HCT116 (cell line): ENCODE measurements around the gene SH3BP4. TPM values are rescaled to one million over a fixed set of nuclear protein-coding genes. Genes with fewer than 3 reads are reported as not detected.
A peak's percentile ranks its signal among the peaks of the same experiment; 100 is the strongest.

Experiments
- ATAC-seq: fragments of 200-7000 bp; cut with Tn5 transposase; 2 replicates; pipeline ENCODE4 v1.9.1; 2020; ENCODE audit warnings: mild to moderate bottlenecking, moderate library complexity
- BruUV-seq: library from RNA; stranded (reverse); fragments of 400-500 nt; replicated peaks from 2 replicates; lab custom pipeline; 2021; lab: Mats Ljungman, UMichigan
- CTCF ChIA-PET: fragments of 300-600 bp; sonication (Branson Sonifier 250); formaldehyde crosslinking; loops from one replicate; lab custom pipeline; 2021; ENCODE audit warnings: antibody characterized with exemption; lab: Charles Lee
- POLR2A ChIA-PET: fragments of 300-600, 350-600 bp; sonication (Branson Sonifier 250); formaldehyde crosslinking; loops from one replicate; lab custom pipeline; 2021; ENCODE audit warnings: antibody characterized with exemption; lab: Charles Lee
- RAD21 ChIA-PET, 2 experiments: fragments of 300-600 bp; sonication (Branson Sonifier 250); formaldehyde crosslinking; loops; one replicate each; lab custom pipeline; 2023; ENCODE audit warnings: low total read pairs in 2 of 2; ENCODE audit not compliant: uncharacterized antibody in 2 of 2, unreplicated experiment in 2 of 2, low non-redundant PET in 1 of 2; lab: Charles Lee
- DNase-seq: peaks from one replicate; pipeline ENCODE4 v3.0.0-alpha.2; 2010; ENCODE audit warnings: low read depth, low spot score
- H2AFZ ChIP-seq: fragments of 200-600 bp; shearing (Covaris generic), sonication (generic); 2 replicates; pipeline ENCODE4 v1.6.1; 2017; ENCODE audit warnings: low read depth, mixed run types, mixed read lengths, antibody characterized with exemption, low read length; ENCODE audit not compliant: poor library complexity, severe bottlenecking
- H3K27ac ChIP-seq: 2 replicates; pipeline ENCODE4 v1.5.1; 2012; ENCODE audit warnings: low read depth, low read length
- H3K27me3 ChIP-seq: fragments of 200-600 bp; sonication (generic); 2 replicates; pipeline ENCODE4 v1.6.1; 2016; ENCODE audit warnings: mixed run types, low read length, mixed read lengths; ENCODE audit not compliant: insufficient read depth
- H3K36me3 ChIP-seq, 2 experiments: fragments of 200-500 bp in 1 of 2; fragments of 200-600 bp in 1 of 2; sonication (Bioruptor generic) in 1 of 2; sonication (generic) in 1 of 2; 2 replicates each; pipeline versions ENCODE4 v1.5.1 to v1.6.1; 2014 to 2016; ENCODE audit warnings: low read length in 2 of 2, inconsistent platforms in 1 of 2, mixed read lengths in 1 of 2, mixed run types in 1 of 2; ENCODE audit not compliant: insufficient read depth in 2 of 2, control insufficient read depth in 1 of 2
- H3K4me1 ChIP-seq, 2 experiments: fragments of 200-600 bp in 1 of 2; sonication (generic) in 1 of 2; 2 replicates each; pipeline versions ENCODE4 v1.5.1 to v1.6.1; 2012 to 2017; ENCODE audit warnings: low read length in 2 of 2, inconsistent platforms in 1 of 2, mild to moderate bottlenecking in 1 of 2, mixed read lengths in 1 of 2, mixed run types in 1 of 2, moderate library complexity in 1 of 2; ENCODE audit not compliant: insufficient read depth in 2 of 2, control insufficient read depth in 1 of 2
- H3K4me2 ChIP-seq: fragments of 200-600 bp; sonication (generic); 2 replicates; pipeline ENCODE4 v1.6.1; 2017; ENCODE audit warnings: mixed run types, low read length, mixed read lengths
- H3K4me3 ChIP-seq, 2 experiments: fragments of 200-600 bp in 1 of 2; sonication (generic) in 1 of 2; replicated peaks in 1 of 2; 2 replicates each; pipeline ENCODE4 v1.5.1; 2011 to 2016; ENCODE audit warnings: low read length in 2 of 2, control low read depth in 1 of 2, low read depth in 1 of 2, mild to moderate bottlenecking in 1 of 2, mixed read lengths in 1 of 2, mixed run types in 1 of 2
- H3K79me2 ChIP-seq: fragments of 200-600 bp; sonication (generic); 2 replicates; pipeline ENCODE4 v1.6.1; 2017; ENCODE audit warnings: mild to moderate bottlenecking, mixed run types, low read length, moderate library complexity, mixed read lengths; ENCODE audit not compliant: insufficient read depth
- H3K9ac ChIP-seq: fragments of 200-600 bp; sonication (generic); 2 replicates; pipeline ENCODE4 v1.6.1; 2016; ENCODE audit warnings: low read length, mixed read lengths
- H3K9me2 ChIP-seq: fragments of 200-600 bp; sonication (generic), shearing (Covaris generic); 2 replicates; pipeline ENCODE4 v1.6.1; 2017; ENCODE audit warnings: mixed run types, mild to moderate bottlenecking, moderate library complexity; ENCODE audit not compliant: insufficient read depth
- H3K9me3 ChIP-seq, 2 experiments: fragments of 200-500 bp in 1 of 2; fragments of 200-600 bp in 1 of 2; sonication (Bioruptor generic) in 1 of 2; sonication (generic) in 1 of 2; 2 replicates each; pipeline ENCODE4 v1.6.1; 2014 to 2017; ENCODE audit warnings: low read length in 2 of 2, mixed read lengths in 2 of 2, inconsistent platforms in 1 of 2, low read depth in 1 of 2, mild to moderate bottlenecking in 1 of 2, mixed run types in 1 of 2, moderate library complexity in 1 of 2; ENCODE audit not compliant: control insufficient read depth in 1 of 2, insufficient read depth in 1 of 2
- H4K20me1 ChIP-seq: fragments of 200-600 bp; sonication (generic), shearing (Covaris generic); 2 replicates; pipeline ENCODE4 v1.6.1; 2017; ENCODE audit warnings: mixed run types, mild to moderate bottlenecking, moderate library complexity; ENCODE audit not compliant: insufficient read depth
- CBX3 ChIP-seq: IDR thresholded peaks from 2 replicates; pipeline ENCODE4 v1.6.1; 2012; ENCODE audit warnings: low read depth
- CEBPB ChIP-seq: IDR thresholded peaks from 2 replicates; pipeline ENCODE4 v1.6.1; 2012; ENCODE audit warnings: low read depth
- EGR1 ChIP-seq: IDR thresholded peaks from 2 replicates; pipeline ENCODE4 v1.6.1; 2012; ENCODE audit warnings: low read depth
- ELF1 ChIP-seq: IDR thresholded peaks from 2 replicates; pipeline ENCODE4 v1.6.1; 2012; ENCODE audit warnings: low read depth, borderline replicate concordance
- EZH2 ChIP-seq: fragments of 200-600 bp; sonication (generic); IDR thresholded peaks from 2 replicates; pipeline ENCODE4 v1.6.1; 2017; ENCODE audit warnings: antibody characterized with exemption, mixed run types
- EZH2phosphoT487 ChIP-seq: fragments of 200-600 bp; IDR thresholded peaks from 2 replicates; pipeline ENCODE4 v1.6.1; 2018; ENCODE audit warnings: antibody characterized with exemption, borderline replicate concordance
- FOSL1 ChIP-seq: IDR thresholded peaks from 2 replicates; pipeline ENCODE4 v1.6.1; 2012; ENCODE audit warnings: low read depth
- JUND ChIP-seq: IDR thresholded peaks from 2 replicates; pipeline ENCODE4 v1.6.1; 2012
- POLR2AphosphoS5 ChIP-seq: IDR thresholded peaks from 2 replicates; pipeline ENCODE4 v1.6.1; 2011; ENCODE audit warnings: mild to moderate bottlenecking, low read depth, low read length, moderate library complexity
- RAD21 ChIP-seq: IDR thresholded peaks from 2 replicates; pipeline ENCODE4 v1.6.1; 2012; ENCODE audit warnings: low read depth, mild to moderate bottlenecking
- SIN3A ChIP-seq: IDR thresholded peaks from 2 replicates; pipeline ENCODE4 v1.6.1; 2012; ENCODE audit warnings: low read depth
- SP1 ChIP-seq: IDR thresholded peaks from 2 replicates; pipeline ENCODE4 v1.6.1; 2012; ENCODE audit warnings: low read depth
- SRF ChIP-seq: IDR thresholded peaks from 2 replicates; pipeline ENCODE4 v1.6.1; 2012; ENCODE audit warnings: low read depth
- TCF7L2 ChIP-seq: IDR thresholded peaks from 2 replicates; pipeline ENCODE4 v1.7.0; 2011; ENCODE audit warnings: borderline replicate concordance, inconsistent platforms; ENCODE audit not compliant: insufficient read depth, insufficient read length; ENCODE audit errors: extremely low read depth
- YY1 ChIP-seq: IDR thresholded peaks from 2 replicates; pipeline ENCODE4 v1.6.1; 2011; ENCODE audit warnings: low read length, low read depth, moderate library complexity, mild to moderate bottlenecking; ENCODE audit not compliant: insufficient replicate concordance; ENCODE audit errors: extremely low read depth
- ZFX ChIP-seq: fragments of 450-650 bp; IDR thresholded peaks from 2 replicates; pipeline ENCODE4 v1.6.1; 2017
- ZNF274 ChIP-seq: fragments of 200-500 bp; sonication (Bioruptor generic); IDR thresholded peaks from 2 replicates; pipeline ENCODE4 v1.6.1; 2014; ENCODE audit warnings: mild to moderate bottlenecking, low read depth, low read length, inconsistent platforms
- intact Hi-C: fragments of 100-400 bp; cut with micrococcal nuclease; formaldehyde crosslinking; loops from 2 replicates; pipeline ENCODE4 v1.10.0; 2022
- total RNA-seq: library from RNA; stranded (reverse); gene quantifications from one replicate; pipeline ENCODE4 v1.2.1, GENCODE V29; 2021; ENCODE audit not compliant: unreplicated experiment
- TF ChIP-seq, protein P1 (sequence below): IDR thresholded peaks from 2 replicates; pipeline ENCODE4 v1.6.1; 2011; ENCODE audit warnings: mild to moderate bottlenecking, low read length, moderate library complexity; ENCODE audit not compliant: insufficient replicate concordance; ENCODE audit errors: extremely low read depth
- TF ChIP-seq, protein P2 (sequence below): IDR thresholded peaks from 2 replicates; pipeline ENCODE4 v1.6.1; 2012
- TF ChIP-seq, protein P3 (sequence below): IDR thresholded peaks from 2 replicates; pipeline ENCODE4 v1.6.1; 2012

The SH3BP4 gene
- total RNA-seq, 1 experiment from 2014 or later = 32.9 TPM

DNA sequence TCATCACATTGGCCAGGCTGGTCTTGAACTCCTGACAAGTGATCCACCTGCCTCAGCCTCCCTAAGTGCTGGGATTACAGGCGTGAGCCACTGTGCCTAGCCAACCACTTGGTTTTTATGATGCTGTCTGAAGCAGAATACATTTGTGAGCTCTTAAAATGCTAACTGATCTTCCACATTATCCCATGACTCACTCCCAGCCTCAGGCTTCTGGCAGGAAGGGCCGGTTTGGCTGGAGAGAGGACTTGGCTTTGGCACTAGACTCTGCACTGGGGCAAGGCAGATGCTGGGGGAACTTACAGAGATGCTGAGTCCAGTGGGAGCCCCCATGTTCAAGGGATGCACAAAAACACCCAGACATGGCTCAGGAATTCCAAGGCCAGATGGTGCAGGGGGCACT lies 40.5 kb upstream of the SH3BP4 start:
- no peaks in the 10 kb centered on the region for H3K27me3 ChIP-seq
- no peak overlapping the region for H3K27ac ChIP-seq
- no TSS peak for BruUV-seq
- DNase-seq (no peak), ATAC-seq (no peak)
- ChIA-PET CTCF (interaction anchor here (0.6 kb wide), 1 partner anchor 30 kb away, joined by 3 read pairs; no protein-coding TSS in a partner anchor), POLR2A (interaction anchor here (0.5 kb wide), 1 partner anchor 8 kb away, joined by 3 read pairs; no protein-coding TSS in a partner anchor), RAD21 (no interaction called here)
- intact Hi-C loops = no loop called here
- no peaks in the 10 kb centered on the region for H3K4me1 ChIP-seq
- H3K9ac ChIP-seq = no peak overlapping the region
- H4K20me1 ChIP-seq = no peaks in the 10 kb centered on the region
- H3K4me2 ChIP-seq = no peak overlapping the region
- H3K4me3 ChIP-seq = no peak overlapping the region
- no peaks in the 10 kb centered on the region for H3K9me3 ChIP-seq
- no peaks in the 10 kb centered on the region for H3K9me2 ChIP-seq
- no peaks in the 10 kb centered on the region for H3K36me3 ChIP-seq
- no peaks in the 10 kb centered on the region for H3K79me2 ChIP-seq
- H2AFZ ChIP-seq = no peak overlapping the region
- TF ChIP-seq, protein P1, sequence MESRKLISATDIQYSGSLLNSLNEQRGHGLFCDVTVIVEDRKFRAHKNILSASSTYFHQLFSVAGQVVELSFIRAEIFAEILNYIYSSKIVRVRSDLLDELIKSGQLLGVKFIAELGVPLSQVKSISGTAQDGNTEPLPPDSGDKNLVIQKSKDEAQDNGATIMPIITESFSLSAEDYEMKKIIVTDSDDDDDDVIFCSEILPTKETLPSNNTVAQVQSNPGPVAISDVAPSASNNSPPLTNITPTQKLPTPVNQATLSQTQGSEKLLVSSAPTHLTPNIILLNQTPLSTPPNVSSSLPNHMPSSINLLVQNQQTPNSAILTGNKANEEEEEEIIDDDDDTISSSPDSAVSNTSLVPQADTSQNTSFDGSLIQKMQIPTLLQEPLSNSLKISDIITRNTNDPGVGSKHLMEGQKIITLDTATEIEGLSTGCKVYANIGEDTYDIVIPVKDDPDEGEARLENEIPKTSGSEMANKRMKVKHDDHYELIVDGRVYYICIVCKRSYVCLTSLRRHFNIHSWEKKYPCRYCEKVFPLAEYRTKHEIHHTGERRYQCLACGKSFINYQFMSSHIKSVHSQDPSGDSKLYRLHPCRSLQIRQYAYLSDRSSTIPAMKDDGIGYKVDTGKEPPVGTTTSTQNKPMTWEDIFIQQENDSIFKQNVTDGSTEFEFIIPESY = no peak
- TF ChIP-seq FOSL1 = peak; percentile 33; the same call in 1 of the 2 replicates
- TF ChIP-seq ELF1 = no peak
- TF ChIP-seq ZNF274 = no peak
- TF ChIP-seq JUND = peak; percentile 22; the same call in 1 of the 2 replicates
- 0 out of 2 replicates have a peak, but pooled peaks have one; percentile 25 for TF ChIP-seq CBX3
- TF ChIP-seq, protein P2, sequence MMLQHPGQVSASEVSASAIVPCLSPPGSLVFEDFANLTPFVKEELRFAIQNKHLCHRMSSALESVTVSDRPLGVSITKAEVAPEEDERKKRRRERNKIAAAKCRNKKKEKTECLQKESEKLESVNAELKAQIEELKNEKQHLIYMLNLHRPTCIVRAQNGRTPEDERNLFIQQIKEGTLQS = no peak
- TF ChIP-seq EGR1 = no peak
- no peak for TF ChIP-seq SIN3A

DNA sequence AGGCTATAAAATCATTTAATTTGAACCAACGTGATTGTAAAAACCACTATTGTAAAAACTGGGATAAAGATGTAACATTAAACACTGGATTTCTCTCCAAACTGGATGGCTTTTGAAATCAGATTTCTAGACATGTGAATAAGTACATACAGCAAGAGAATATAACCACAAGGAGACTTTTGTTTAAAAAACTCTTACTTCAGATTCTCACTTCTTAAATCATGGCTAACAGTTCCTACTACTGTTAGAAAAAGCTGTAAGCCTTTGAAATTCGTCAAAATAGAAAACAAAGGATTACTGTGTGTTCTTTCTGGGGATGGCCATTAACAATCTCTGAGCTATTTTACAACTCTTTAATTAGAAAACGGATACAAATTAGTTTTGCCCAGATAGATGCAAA lies 39.4 kb upstream of the SH3BP4 start:
- H3K4me2 ChIP-seq = no peak overlapping the region
- no peaks in the 10 kb centered on the region for H3K4me1 ChIP-seq
- no peaks in the 10 kb centered on the region for H3K9me2 ChIP-seq
- ATAC-seq = no peak
- H3K27ac ChIP-seq = no peak overlapping the region
- no peak overlapping the region for H3K9ac ChIP-seq
- RAD21 ChIA-PET = no interaction called here
- no peaks in the 10 kb centered on the region for H3K27me3 ChIP-seq
- no TSS peak for BruUV-seq
- CTCF ChIA-PET = no interaction called here
- no peak for DNase-seq
- no peaks in the 10 kb centered on the region for H3K36me3 ChIP-seq
- no peaks in the 10 kb centered on the region for H4K20me1 ChIP-seq
- POLR2A ChIA-PET = no interaction called here
- intact Hi-C loops = no loop called here
- H3K79me2 ChIP-seq = no peaks in the 10 kb centered on the region
- H2AFZ ChIP-seq = no peak overlapping the region
- no peaks in the 10 kb centered on the region for H3K9me3 ChIP-seq
- no peak overlapping the region for H3K4me3 ChIP-seq
- TF ChIP-seq TCF7L2 (no peak), SRF (no peak), FOSL1 (no peak), EGR1 (no peak), EZH2phosphoT487 (no peak), EZH2 (no peak), JUND (no peak), CBX3 (no peak), YY1 (no peak), RAD21 (no peak), CEBPB (no peak), POLR2AphosphoS5 (no peak), SP1 (no peak), ZFX (no peak), ZNF274 (no peak)
- TF ChIP-seq, protein P3, sequence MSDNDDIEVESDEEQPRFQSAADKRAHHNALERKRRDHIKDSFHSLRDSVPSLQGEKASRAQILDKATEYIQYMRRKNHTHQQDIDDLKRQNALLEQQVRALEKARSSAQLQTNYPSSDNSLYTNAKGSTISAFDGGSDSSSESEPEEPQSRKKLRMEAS = no peak
